GM21381 (cell line): Measurements from ENCODE around the gene RBBP4.

ENCODE experiments used
- ATAC-seq: cut with Tn5 transposase; IDR thresholded peaks from one replicate; pipeline ENCODE4 v1.9.1; 2021; ENCODE audit warnings: mild to moderate bottlenecking, moderate library complexity; ENCODE audit not compliant: unreplicated experiment

Gene RBBP4

GRCh38 chr1:32717503-32717902, 66.5 kb downstream of the RBBP4 start:
- no peak for ATAC-seq

GRCh38 chr1:32718036-32718435, 67.0 kb downstream of the RBBP4 start:
- ATAC-seq, result no peak

- no peak for ATAC-seq
Observed at GRCh38 chr1:32718527-32718926, 67.5 kb downstream of the RBBP4 start.

GRCh38 chr1:32719681-32720275, 68.8 kb downstream of the RBBP4 start:
- ATAC-seq, result no peak

- ATAC-seq, result no peak
Observed at GRCh38 chr1:32724678-32725614, 73.9 kb downstream of the RBBP4 start.

- ATAC-seq, result no peak
Observed at GRCh38 chr1:32725615-32725982, 74.6 kb downstream of the RBBP4 start.

GRCh38 chr1:32727876-32728275, 76.9 kb downstream of the RBBP4 start:
- ATAC-seq, result no peak

GRCh38 chr1:32728413-32729077, 77.5 kb downstream of the RBBP4 start:
- no peak for ATAC-seq

- no peak for ATAC-seq
Observed at GRCh38 chr1:32729254-32730046, 78.4 kb downstream of the RBBP4 start.

- no peak for ATAC-seq
Observed at GRCh38 chr1:32733582-32734321, 82.7 kb downstream of the RBBP4 start.
